HepG2 (cell line): ENCODE results near the gene ST6GALNAC6. TPM values are rescaled to one million over a fixed set of nuclear protein-coding genes. Genes with fewer than 3 reads are reported as not detected.

Experiments
- ASH2L ChIP-seq: fragments of 300-600, 200-600 bp; sonication (generic); IDR thresholded peaks from 2 replicates; pipeline ENCODE4 v1.7.0; 2017; ENCODE audit warnings: low read depth, mild to moderate bottlenecking, moderate library complexity, mixed read lengths, low read length; ENCODE audit not compliant: insufficient read length
- BORCS8-MEF2B ChIP-seq: sonication (generic); formaldehyde crosslinking; IDR thresholded peaks from 2 replicates; pipeline ENCODE4 v1.8.0; 2022; ENCODE audit warnings: mild to moderate bottlenecking, missing genetic modification reagents
- FOSL1 ChIP-seq: sonication (generic); formaldehyde crosslinking; IDR thresholded peaks from 2 replicates; pipeline ENCODE4 v1.9.0; 2021; ENCODE audit warnings: missing genetic modification reagents, borderline replicate concordance
- HBP1 ChIP-seq: IDR thresholded peaks from 2 replicates; pipeline ENCODE4 v1.6.1; 2016; ENCODE audit warnings: low read depth, control low read depth
- MED8 ChIP-seq: sonication (generic); formaldehyde crosslinking; IDR thresholded peaks from 2 replicates; pipeline ENCODE4 v1.8.1; 2023; ENCODE audit warnings: mild to moderate bottlenecking, missing genetic modification reagents; ENCODE audit not compliant: insufficient replicate concordance
- NONO ChIP-seq, 2 experiments: fragments of 450-650 bp in 1 of 2; sonication (generic) in 1 of 2; formaldehyde crosslinking in 1 of 2; IDR thresholded peaks in 1 of 2; conservative IDR thresholded peaks in 1 of 2; 2 replicates each; pipeline versions ENCODE4 v1.6.1 to v1.8.0; 2017 to 2022; ENCODE audit warnings: mild to moderate bottlenecking in 1 of 2, missing genetic modification reagents in 1 of 2, moderate library complexity in 1 of 2
- SALL1 ChIP-seq: sonication (generic); formaldehyde crosslinking; IDR thresholded peaks from 2 replicates; pipeline ENCODE4 v1.8.0; 2022; ENCODE audit warnings: mild to moderate bottlenecking, missing genetic modification reagents
- SAP130 ChIP-seq: IDR thresholded peaks from 2 replicates; pipeline ENCODE4 v1.6.1; 2016; ENCODE audit warnings: low read depth
- SP1 ChIP-seq, 2 experiments: fragments of 450-650 bp in 1 of 2; sonication (generic) in 1 of 2; formaldehyde crosslinking in 1 of 2; IDR thresholded peaks; 2 replicates each; pipeline versions ENCODE4 v1.4.0 to v1.6.1; 2016 to 2020; ENCODE audit warnings: missing genetic modification reagents in 1 of 2
- TOPORS ChIP-seq: sonication (generic); formaldehyde crosslinking; IDR thresholded peaks from 2 replicates; pipeline ENCODE4 v1.8.0; 2023; ENCODE audit warnings: mild to moderate bottlenecking, missing genetic modification reagents
- ZNF124 ChIP-seq: sonication (generic); formaldehyde crosslinking; IDR thresholded peaks from 2 replicates; pipeline ENCODE4 v1.4.0; 2020; ENCODE audit warnings: missing genetic modification reagents
- ZNF558 ChIP-seq: sonication (generic); formaldehyde crosslinking; IDR thresholded peaks from 2 replicates; pipeline ENCODE4 v1.9.0; 2022; ENCODE audit warnings: mild to moderate bottlenecking, missing genetic modification reagents, borderline replicate concordance
- polyA plus RNA-seq, 8 experiments: library from polyadenylated mRNA; depleted of rRNA in 3 of 8; stranded (reverse) in 7 of 8; unstranded in 1 of 8; fragments of >200 nt; fragmentation: Illumina TruSeq in 4 of 8; extraction: Trizol in 4 of 8; gene quantifications; 2 replicates each; pipeline versions ENCODE4 v1.2.1 to v1.2.3, GENCODE V29; 2011 to 2016; ENCODE audit warnings: low read depth in 4 of 8, missing spikeins in 1 of 8, mixed read lengths in 1 of 8; ENCODE audit not compliant: insufficient read depth in 1 of 8
- total RNA-seq, 5 experiments: library from RNA; depleted of rRNA; stranded (reverse); fragments of >200 nt; fragmentation: Illumina TruSeq; extraction: Trizol; gene quantifications; 2 replicates each; pipeline ENCODE4 v1.2.3, GENCODE V29; 2016; ENCODE audit warnings: low read depth in 1 of 5
- TF ChIP-seq, protein P1 (sequence below): sonication (generic); formaldehyde crosslinking; IDR thresholded peaks from 2 replicates; pipeline ENCODE4 v1.5.1; 2020; ENCODE audit warnings: mild to moderate bottlenecking, missing genetic modification reagents, moderate library complexity
- TF ChIP-seq, protein P2 (sequence below): sonication (generic); formaldehyde crosslinking; IDR thresholded peaks from 2 replicates; pipeline ENCODE4 v1.4.0; 2020; ENCODE audit warnings: mild to moderate bottlenecking, missing genetic modification reagents
- TF ChIP-seq, protein P3 (sequence below): sonication (generic); formaldehyde crosslinking; IDR thresholded peaks from 2 replicates; pipeline ENCODE4 v1.4.0; 2020; ENCODE audit warnings: low read depth, mild to moderate bottlenecking, missing genetic modification reagents

The ST6GALNAC6 gene
- total and polyA plus RNA-seq, 2 of the 13 experiments (the other 11 are each of a cell fraction or from before 2014, with no cell fraction given): 18.5 to 65.4 TPM

GRCh38 chr9:127931092-127931881 is 31.9 kb upstream of the ST6GALNAC6 start (continued):
- TF ChIP-seq ASH2L: peak; percentile 8
- no peak for TF ChIP-seq ZNF124 (CRISPR knock-in tag)
- TF ChIP-seq BORCS8-MEF2B: 0 out of 2 replicates have a peak, but pooled peaks have one; percentile 22
- TF ChIP-seq NONO (IDR thresholded peaks at IDR 0.05): no peak
- peak; percentile 63; the same call in 1 of the 2 replicates for TF ChIP-seq NONO (CRISPR knock-in tag; conservative IDR thresholded peaks at IDR 0.05)
- peak; percentile 65 for TF ChIP-seq SAP130 (CRISPR knock-in tag)
- peak; percentile 20; the same call in 1 of the 2 replicates for TF ChIP-seq SALL1 (CRISPR knock-in tag)
- TF ChIP-seq ZNF558 (CRISPR knock-in tag): 0 out of 2 replicates have a peak, but pooled peaks have one; percentile 58
- TF ChIP-seq, protein P1, sequence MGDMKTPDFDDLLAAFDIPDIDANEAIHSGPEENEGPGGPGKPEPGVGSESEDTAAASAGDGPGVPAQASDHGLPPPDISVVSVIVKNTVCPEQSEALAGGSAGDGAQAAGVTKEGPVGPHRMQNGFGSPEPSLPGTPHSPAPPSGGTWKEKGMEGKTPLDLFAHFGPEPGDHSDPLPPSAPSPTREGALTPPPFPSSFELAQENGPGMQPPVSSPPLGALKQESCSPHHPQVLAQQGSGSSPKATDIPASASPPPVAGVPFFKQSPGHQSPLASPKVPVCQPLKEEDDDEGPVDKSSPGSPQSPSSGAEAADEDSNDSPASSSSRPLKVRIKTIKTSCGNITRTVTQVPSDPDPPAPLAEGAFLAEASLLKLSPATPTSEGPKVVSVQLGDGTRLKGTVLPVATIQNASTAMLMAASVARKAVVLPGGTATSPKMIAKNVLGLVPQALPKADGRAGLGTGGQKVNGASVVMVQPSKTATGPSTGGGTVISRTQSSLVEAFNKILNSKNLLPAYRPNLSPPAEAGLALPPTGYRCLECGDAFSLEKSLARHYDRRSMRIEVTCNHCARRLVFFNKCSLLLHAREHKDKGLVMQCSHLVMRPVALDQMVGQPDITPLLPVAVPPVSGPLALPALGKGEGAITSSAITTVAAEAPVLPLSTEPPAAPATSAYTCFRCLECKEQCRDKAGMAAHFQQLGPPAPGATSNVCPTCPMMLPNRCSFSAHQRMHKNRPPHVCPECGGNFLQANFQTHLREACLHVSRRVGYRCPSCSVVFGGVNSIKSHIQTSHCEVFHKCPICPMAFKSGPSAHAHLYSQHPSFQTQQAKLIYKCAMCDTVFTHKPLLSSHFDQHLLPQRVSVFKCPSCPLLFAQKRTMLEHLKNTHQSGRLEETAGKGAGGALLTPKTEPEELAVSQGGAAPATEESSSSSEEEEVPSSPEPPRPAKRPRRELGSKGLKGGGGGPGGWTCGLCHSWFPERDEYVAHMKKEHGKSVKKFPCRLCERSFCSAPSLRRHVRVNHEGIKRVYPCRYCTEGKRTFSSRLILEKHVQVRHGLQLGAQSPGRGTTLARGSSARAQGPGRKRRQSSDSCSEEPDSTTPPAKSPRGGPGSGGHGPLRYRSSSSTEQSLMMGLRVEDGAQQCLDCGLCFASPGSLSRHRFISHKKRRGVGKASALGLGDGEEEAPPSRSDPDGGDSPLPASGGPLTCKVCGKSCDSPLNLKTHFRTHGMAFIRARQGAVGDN: peak; percentile 37
- TF ChIP-seq, protein P2, sequence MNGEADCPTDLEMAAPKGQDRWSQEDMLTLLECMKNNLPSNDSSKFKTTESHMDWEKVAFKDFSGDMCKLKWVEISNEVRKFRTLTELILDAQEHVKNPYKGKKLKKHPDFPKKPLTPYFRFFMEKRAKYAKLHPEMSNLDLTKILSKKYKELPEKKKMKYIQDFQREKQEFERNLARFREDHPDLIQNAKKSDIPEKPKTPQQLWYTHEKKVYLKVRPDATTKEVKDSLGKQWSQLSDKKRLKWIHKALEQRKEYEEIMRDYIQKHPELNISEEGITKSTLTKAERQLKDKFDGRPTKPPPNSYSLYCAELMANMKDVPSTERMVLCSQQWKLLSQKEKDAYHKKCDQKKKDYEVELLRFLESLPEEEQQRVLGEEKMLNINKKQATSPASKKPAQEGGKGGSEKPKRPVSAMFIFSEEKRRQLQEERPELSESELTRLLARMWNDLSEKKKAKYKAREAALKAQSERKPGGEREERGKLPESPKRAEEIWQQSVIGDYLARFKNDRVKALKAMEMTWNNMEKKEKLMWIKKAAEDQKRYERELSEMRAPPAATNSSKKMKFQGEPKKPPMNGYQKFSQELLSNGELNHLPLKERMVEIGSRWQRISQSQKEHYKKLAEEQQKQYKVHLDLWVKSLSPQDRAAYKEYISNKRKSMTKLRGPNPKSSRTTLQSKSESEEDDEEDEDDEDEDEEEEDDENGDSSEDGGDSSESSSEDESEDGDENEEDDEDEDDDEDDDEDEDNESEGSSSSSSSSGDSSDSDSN: peak; percentile 53; the same call in 1 of the 2 replicates
- TF ChIP-seq TOPORS (CRISPR knock-in tag): 0 out of 2 replicates have a peak, but pooled peaks have one; percentile 56
- peak; percentile 45 for TF ChIP-seq MED8 (CRISPR knock-in tag)
- TF ChIP-seq, protein P3, sequence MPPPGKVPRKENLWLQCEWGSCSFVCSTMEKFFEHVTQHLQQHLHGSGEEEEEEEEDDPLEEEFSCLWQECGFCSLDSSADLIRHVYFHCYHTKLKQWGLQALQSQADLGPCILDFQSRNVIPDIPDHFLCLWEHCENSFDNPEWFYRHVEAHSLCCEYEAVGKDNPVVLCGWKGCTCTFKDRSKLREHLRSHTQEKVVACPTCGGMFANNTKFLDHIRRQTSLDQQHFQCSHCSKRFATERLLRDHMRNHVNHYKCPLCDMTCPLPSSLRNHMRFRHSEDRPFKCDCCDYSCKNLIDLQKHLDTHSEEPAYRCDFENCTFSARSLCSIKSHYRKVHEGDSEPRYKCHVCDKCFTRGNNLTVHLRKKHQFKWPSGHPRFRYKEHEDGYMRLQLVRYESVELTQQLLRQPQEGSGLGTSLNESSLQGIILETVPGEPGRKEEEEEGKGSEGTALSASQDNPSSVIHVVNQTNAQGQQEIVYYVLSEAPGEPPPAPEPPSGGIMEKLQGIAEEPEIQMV (CRISPR knock-in tag): 0 out of 2 replicates have a peak, but pooled peaks have one; percentile 36
- no peak for TF ChIP-seq FOSL1 (CRISPR knock-in tag)
- TF ChIP-seq HBP1: no peak
- no peak for TF ChIP-seq SP1 (IDR thresholded peaks at IDR 0.05)
- TF ChIP-seq SP1 (CRISPR knock-in tag; IDR thresholded peaks at IDR 0.05): peak; percentile 10; the same call in 1 of the 2 replicates
